KOPT-K1 (cell line): ENCODE measurements around the gene LLGL1.

Source experiments
- H3K27ac ChIP-seq: fragments of 200-600 bp; sonication (generic); 2 replicates; pipeline ENCODE4 v1.5.1; 2016; ENCODE audit warnings: antibody characterized with exemption, mild to moderate bottlenecking, low read depth, low read length; ENCODE audit not compliant: poor library complexity, severe bottlenecking
- H3K36me3 ChIP-seq: fragments of 200-600 bp; sonication (generic); 2 replicates; pipeline ENCODE4 v1.5.1; 2017; ENCODE audit warnings: antibody characterized with exemption, mild to moderate bottlenecking, low read length, moderate library complexity; ENCODE audit not compliant: insufficient read depth
- H3K9me3 ChIP-seq: fragments of 200-600 bp; sonication (generic); 2 replicates; pipeline ENCODE4 v1.5.1; 2017; ENCODE audit warnings: antibody characterized with exemption, low read length, mild to moderate bottlenecking; ENCODE audit not compliant: insufficient read depth, poor library complexity, severe bottlenecking

Gene LLGL1

GRCh38 chr17:18260332-18261145 is 35.1 kb downstream of the LLGL1 start, which contains the start of gene MIEF2:
TSS of gene MIEF2 (plus strand) at chr17:18260662. CDS start at chr17:18262721, 2,059 bp downstream.
- no peaks in the 10 kb centered on the region for H3K9me3 ChIP-seq
- peak within 1 kb of the TSS; percentile 71 for H3K27ac ChIP-seq
- peaks cover 32% of the 10 kb centered on the region for H3K36me3 ChIP-seq

DNA sequence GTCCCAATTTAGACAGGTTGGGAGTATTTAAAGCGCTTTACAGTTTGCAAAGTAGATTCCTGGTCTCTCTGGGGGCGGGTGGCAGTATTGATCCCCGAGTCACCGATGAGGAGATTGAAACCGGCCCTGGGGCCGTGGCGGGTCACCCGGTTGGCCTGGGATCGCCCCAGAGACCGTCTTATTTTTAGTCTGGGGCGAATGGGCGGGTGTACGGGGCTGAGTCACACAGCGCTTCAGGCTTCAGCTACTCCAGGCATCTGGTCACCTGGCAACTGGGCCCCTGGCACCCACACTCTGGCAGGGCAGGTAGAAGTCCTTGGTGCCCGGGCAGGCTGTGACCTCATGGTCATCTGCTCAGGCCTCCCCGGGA is 35.7 kb downstream of the LLGL1 start:
- peak overlapping the region; percentile 71 for H3K27ac ChIP-seq

DNA sequence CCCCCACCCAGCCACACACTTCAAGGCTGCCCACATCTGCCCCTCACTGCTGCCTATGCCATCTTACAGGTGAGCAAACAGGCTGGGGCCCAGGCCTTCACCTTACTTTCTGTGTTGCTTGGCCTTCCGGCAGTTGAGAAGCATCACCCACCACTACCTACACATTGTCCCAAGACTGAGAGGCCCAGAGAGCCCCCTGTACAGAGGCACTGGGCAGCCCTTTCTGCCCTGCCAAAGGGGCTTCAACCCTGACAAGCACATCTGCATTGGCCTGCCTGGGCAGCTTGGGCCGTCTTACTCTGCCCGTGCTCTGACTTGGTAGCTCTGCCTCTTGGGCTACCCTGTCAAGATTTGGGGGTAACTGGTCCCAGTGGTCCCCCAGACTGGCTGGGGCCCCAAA is 36.2 kb downstream of the LLGL1 start:
- peaks cover 23% of the 10 kb centered on the region; the same call in 1 of the 2 replicates for H3K36me3 ChIP-seq
- peak overlapping the region; percentile 71 for H3K27ac ChIP-seq
- H3K9me3 ChIP-seq, result no peaks in the 10 kb centered on the region

More for the DNA sequence above, 35.7 kb downstream of the LLGL1 start:
- H3K36me3 ChIP-seq, result peaks cover 27% of the 10 kb centered on the region
- no peaks in the 10 kb centered on the region for H3K9me3 ChIP-seq

- H3K27ac ChIP-seq, result no peak overlapping the region
- H3K9me3 ChIP-seq, result no peaks in the 10 kb centered on the region
- peaks cover 23% of the 10 kb centered on the region; the same call in 1 of the 2 replicates for H3K36me3 ChIP-seq
These were observed 36.7 kb downstream of the LLGL1 start for GRCh38 chr17:18262111-18262510.

- Histone ChIP-seq H3K27ac (no peak overlapping the region), H3K9me3 (no peaks in the 10 kb centered on the region), H3K36me3 (peaks cover 23% of the 10 kb centered on the region; the same call in 1 of the 2 replicates)
These were observed 37.2 kb downstream of the LLGL1 start for GRCh38 chr17:18262641-18263040.

DNA sequence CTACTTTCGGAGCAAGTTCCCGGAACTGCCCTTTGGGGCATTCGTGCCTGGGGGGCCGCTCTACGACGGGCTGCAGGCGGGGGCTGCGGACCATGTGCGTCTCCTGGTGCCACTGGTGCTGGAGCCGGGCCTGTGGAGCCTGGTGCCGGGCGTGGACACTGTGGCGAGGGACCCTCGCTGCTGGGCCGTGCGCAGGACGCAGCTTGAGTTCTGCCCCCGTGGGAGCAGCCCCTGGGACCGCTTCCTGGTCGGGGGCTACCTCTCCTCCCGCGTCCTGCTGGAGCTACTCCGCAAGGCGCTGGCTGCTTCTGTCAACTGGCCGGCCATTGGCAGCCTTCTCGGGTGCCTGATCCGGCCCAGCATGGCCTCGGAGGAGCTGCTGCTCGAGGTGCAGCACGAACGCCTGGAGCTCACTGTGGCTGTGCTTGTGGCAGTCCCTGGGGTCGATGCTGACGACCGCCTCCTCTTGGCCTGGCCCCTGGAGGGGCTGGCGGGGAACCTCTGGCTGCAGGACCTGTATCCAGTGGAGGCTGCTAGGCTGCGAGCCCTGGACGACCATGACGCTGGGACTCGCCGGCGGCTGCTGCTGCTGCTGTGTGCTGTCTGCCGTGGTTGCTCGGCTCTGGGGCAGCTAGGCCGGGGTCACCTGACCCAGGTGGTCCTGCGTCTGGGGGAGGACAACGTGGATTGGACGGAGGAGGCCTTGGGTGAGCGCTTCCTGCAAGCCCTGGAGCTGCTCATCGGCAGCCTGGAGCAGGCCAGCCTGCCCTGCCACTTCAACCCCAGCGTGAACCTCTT is 38.6 kb downstream of the LLGL1 start:
- no peak overlapping the region for H3K27ac ChIP-seq
- peaks cover 24% of the 10 kb centered on the region; the same call in 1 of the 2 replicates for H3K36me3 ChIP-seq
- no peaks in the 10 kb centered on the region for H3K9me3 ChIP-seq

GRCh38 chr17:18267366-18267765 is 41.9 kb downstream of the LLGL1 start:
- Histone ChIP-seq H3K36me3 (peaks cover 57% of the 10 kb centered on the region), H3K9me3 (no peaks in the 10 kb centered on the region), H3K27ac (no peak overlapping the region)

- Histone ChIP-seq H3K9me3 (no peaks in the 10 kb centered on the region), H3K27ac (no peak overlapping the region), H3K36me3 (peaks cover 61% of the 10 kb centered on the region)
These were observed 42.7 kb downstream of the LLGL1 start for GRCh38 chr17:18267927-18268711.

GRCh38 chr17:18270046-18270931 is 44.9 kb downstream of the LLGL1 start:
- H3K9me3 ChIP-seq, result no peaks in the 10 kb centered on the region
- no peak overlapping the region for H3K27ac ChIP-seq
- peaks cover 63% of the 10 kb centered on the region for H3K36me3 ChIP-seq

DNA sequence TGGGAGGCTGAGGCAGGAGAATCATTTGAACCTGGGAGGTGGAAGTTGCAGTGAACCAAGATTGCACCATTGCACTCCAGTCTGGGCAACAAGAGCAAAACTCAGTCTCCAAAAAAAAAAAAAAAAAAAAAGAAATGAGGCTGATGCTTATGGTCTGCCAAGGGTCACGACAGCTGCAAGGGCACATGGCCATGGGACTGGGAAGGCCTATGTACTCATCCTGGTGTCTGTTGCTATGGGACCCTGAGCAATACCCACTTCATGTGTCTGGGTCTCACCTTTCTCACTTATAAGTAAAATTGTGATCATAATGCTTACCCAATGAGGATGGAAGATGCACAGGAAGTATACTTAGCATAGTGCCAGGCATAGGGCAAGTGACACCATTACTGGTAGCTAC is 51.6 kb downstream of the LLGL1 start:
- Histone ChIP-seq H3K36me3 (peaks cover 99% of the 10 kb centered on the region), H3K9me3 (no peaks in the 10 kb centered on the region), H3K27ac (no peak overlapping the region)

- peaks cover 99% of the 10 kb centered on the region for H3K36me3 ChIP-seq
- no peak overlapping the region for H3K27ac ChIP-seq
- H3K9me3 ChIP-seq, result no peaks in the 10 kb centered on the region
These were observed 53.4 kb downstream of the LLGL1 start for GRCh38 chr17:18278867-18279266.

GRCh38 chr17:18280249-18280648 is 54.8 kb downstream of the LLGL1 start:
- no peaks in the 10 kb centered on the region for H3K9me3 ChIP-seq
- H3K27ac ChIP-seq, result no peak overlapping the region
- H3K36me3 ChIP-seq, result peaks cover 100% of the 10 kb centered on the region

DNA sequence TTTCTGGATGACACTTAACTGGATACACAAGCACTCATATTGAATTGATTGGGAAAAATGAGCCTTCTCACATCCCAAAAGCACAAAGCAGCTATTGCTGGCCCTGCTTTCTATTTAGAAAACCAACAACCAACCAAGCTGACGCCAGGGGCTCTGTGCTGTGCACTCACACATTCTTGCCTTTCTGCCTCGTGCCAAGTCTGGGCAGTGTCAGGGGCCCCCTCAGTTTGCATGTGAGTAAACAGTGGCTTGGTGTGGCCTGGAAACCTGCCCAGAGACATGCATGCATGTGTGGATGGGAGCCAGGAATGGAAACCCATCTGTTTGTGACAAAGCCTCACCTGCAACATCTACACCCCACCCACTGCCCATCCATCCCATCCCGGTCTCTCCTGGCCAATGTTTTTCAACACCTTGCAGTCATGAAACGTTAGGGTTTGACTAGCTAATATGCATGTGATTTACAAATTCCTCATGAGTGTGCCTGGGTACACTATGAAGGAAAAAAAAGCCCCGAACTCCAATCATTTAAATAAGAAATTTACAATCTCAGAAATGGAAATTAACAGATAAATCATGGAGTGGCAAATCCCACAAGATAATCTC is 55.4 kb downstream of the LLGL1 start:
- no peaks in the 10 kb centered on the region for H3K9me3 ChIP-seq
- H3K36me3 ChIP-seq, result peaks cover 100% of the 10 kb centered on the region
- H3K27ac ChIP-seq, result no peak overlapping the region

DNA sequence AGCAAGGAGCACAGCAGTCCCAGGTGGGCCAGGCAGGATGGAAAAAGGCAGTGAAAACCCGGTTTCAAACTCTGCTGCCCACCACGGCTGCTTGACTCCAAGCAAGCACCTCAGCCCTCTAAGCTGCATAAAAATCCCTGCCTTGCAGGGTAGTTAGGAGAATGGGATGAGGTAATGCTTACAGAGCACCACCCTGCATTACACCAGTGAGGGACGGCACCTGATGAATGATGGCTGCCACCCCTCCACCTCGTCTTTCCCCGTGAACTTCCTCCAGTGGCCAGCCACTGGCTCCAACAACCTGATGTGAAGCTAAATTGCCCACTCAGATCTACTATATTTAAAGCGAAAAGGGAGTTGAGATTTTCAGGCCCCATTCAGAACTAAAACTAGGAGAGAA is 56.4 kb downstream of the LLGL1 start:
- Histone ChIP-seq H3K36me3 (peaks cover 100% of the 10 kb centered on the region), H3K9me3 (no peaks in the 10 kb centered on the region), H3K27ac (no peak overlapping the region)
